ENCODE results near the gene SPSB2. TPM values are rescaled to one million over a fixed set of nuclear protein-coding genes. Genes with fewer than 3 reads are reported as not detected.

SPSB2 gene
- total and polyA plus RNA-seq, 11 donors, result 2.3 to 6.6 (median 3.5) TPM

DNA sequence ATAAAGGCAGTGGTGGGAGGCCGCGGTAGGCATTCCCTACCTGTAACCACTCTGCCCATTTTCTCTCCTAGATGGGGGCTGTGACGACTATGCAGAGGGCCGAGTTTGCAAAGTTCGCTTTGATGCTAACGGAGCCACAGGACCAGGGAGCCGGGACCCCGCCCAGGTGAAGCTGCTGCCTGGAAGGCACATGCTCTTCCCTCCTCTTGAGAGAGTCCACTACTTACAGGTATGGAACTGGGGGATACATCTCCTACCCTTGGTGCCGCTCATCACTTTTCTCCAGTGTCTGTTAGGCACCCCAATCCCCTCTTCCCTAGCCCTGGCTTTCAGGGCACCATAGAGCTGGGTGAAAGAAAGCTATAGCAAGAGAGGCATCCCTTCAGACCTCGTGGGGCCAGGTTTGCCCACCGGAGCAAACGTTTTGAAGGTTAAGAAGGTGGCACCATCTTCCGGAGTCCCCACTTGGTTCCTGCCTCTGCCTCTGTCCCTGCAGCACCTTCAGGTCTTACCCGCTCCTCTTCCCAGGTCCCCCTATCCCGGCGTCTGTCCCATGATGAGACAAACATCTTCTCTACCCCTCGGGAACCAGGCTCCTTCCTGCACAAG is 46.9 kb downstream of the SPSB2 start:
- H3K27me3 ChIP-seq, result peaks cover 0 to 21% (median 0%) of the 10 kb centered on the region in 9 donors
- intact Hi-C loops (cut with DNase I), result loop anchor here (5.0 to 10.0 kb wide), 5 partner anchors 51 to 211 kb away; partner anchors contain the start of genes MLF2 (in 6 of the 10) and LAG3 (in 1 of the 10)
- peak in 1 of 5 donors; percentile 29 for DNase-seq
- no peaks in the 10 kb centered on the region for H3K9me3 ChIP-seq
- 75 to 84% (median 82%) methylated on average over 14 to 17 of the region's 17 CpGs for WGBS, 4 donors
- no peak overlapping the region for H3K4me3 ChIP-seq
- no peak for ATAC-seq
- H3K4me1 ChIP-seq, result peaks cover 0 to 51% (median 25%) of the 10 kb centered on the region in 12 donors
- TF ChIP-seq POLR2A (IDR thresholded peaks at IDR 0.05), result no peak
- TF ChIP-seq, protein P1, sequence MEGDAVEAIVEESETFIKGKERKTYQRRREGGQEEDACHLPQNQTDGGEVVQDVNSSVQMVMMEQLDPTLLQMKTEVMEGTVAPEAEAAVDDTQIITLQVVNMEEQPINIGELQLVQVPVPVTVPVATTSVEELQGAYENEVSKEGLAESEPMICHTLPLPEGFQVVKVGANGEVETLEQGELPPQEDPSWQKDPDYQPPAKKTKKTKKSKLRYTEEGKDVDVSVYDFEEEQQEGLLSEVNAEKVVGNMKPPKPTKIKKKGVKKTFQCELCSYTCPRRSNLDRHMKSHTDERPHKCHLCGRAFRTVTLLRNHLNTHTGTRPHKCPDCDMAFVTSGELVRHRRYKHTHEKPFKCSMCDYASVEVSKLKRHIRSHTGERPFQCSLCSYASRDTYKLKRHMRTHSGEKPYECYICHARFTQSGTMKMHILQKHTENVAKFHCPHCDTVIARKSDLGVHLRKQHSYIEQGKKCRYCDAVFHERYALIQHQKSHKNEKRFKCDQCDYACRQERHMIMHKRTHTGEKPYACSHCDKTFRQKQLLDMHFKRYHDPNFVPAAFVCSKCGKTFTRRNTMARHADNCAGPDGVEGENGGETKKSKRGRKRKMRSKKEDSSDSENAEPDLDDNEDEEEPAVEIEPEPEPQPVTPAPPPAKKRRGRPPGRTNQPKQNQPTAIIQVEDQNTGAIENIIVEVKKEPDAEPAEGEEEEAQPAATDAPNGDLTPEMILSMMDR (IDR thresholded peaks at IDR 0.05), result no peak
- H3K27ac ChIP-seq, result no peak overlapping the region
- peaks cover 0 to 8% (median 0%) of the 10 kb centered on the region in 9 donors for H3K36me3 ChIP-seq

GRCh38 chr12:6825398-6826124 is 47.5 kb downstream of the SPSB2 start:
- Histone ChIP-seq H3K27me3 (peaks cover 0 to 21% (median 0%) of the 10 kb centered on the region in 9 donors), H3K4me1 (peaks cover 0 to 55% (median 27%) of the 10 kb centered on the region in 12 donors), H3K9me3 (no peaks in the 10 kb centered on the region), H3K36me3 (peaks cover 0 to 2% (median 0%) of the 10 kb centered on the region in 9 donors), H3K27ac (no peak overlapping the region), H3K4me3 (peak overlapping the region in 5 of 12 donors; percentile 5 to 36 (median 24))
- ATAC-seq, result peak; percentile 58 to 69 (median 60)
- TF ChIP-seq, protein P1 (IDR thresholded peaks at IDR 0.05), result peak; percentile 82 to 95 (median 91)
- no peak for TF ChIP-seq POLR2A (IDR thresholded peaks at IDR 0.05)
- peak; percentile 83 to 92 (median 86) for DNase-seq
- 11 to 15% (median 13%) methylated on average over 16 to 19 of the region's 19 CpGs for WGBS, 4 donors
- intact Hi-C loops (cut with DNase I), result loop anchor here (1.0 to 10.0 kb wide), 8 partner anchors 47 to 211 kb away; partner anchors contain the start of genes MLF2 (in 6 of the 10) and LAG3 (in 1 of the 10)

- no peaks in the 10 kb centered on the region for H3K9me3 ChIP-seq
- H3K36me3 ChIP-seq, result peaks cover 0 to 1% (median 0%) of the 10 kb centered on the region in 9 donors
- TF ChIP-seq POLR2A (IDR thresholded peaks at IDR 0.05), result no peak
- WGBS, 4 donors, result 46 to 50% (median 49%) methylated on average over 11 to 12 of the region's 12 CpGs
- H3K4me3 ChIP-seq, result peak overlapping the region in 5 of 12 donors; percentile 5 to 36 (median 24)
- no peak overlapping the region for H3K27ac ChIP-seq
- H3K27me3 ChIP-seq, result peaks cover 0 to 21% (median 0%) of the 10 kb centered on the region in 9 donors
- peak in 1 of 5 donors; percentile 18 for DNase-seq
- ATAC-seq, result no peak
- H3K4me1 ChIP-seq, result peaks cover 0 to 55% (median 28%) of the 10 kb centered on the region in 12 donors
- intact Hi-C loops (cut with DNase I), result loop anchor here (1.0 to 10.0 kb wide), 8 partner anchors 46 to 210 kb away; partner anchors contain the start of genes MLF2 (in 7 of the 10) and LAG3 (in 1 of the 10)
Observed at GRCh38 chr12:6824901-6825381, 48.2 kb downstream of the SPSB2 start.

DNA sequence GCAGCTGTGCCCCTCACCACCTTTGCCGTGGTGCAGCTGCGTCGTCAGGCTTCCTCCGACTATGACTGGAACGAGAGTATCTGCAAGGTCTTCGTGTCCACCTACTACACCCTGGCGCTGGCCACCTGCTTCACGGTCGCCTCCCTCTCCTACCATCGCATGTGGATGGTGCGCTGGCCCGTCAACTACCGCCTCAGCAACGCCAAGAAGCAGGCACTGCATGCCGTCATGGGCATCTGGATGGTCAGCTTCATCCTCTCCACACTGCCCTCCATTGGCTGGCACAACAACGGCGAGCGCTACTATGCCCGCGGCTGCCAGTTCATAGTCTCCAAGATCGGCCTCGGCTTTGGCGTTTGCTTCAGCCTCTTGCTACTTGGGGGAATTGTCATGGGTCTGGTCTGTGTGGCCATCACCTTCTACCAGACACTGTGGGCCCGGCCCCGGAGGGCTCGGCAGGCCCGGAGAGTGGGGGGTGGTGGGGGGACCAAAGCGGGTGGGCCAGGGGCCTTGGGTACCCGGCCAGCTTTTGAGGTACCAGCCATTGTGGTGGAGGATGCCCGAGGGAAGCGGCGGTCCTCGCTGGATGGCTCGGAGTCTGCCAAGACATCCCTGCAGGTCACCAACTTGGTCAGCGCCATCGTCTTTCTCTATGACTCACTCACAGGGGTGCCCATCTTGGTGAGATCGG is 48.9 kb downstream of the SPSB2 start:
- WGBS, 4 donors, result 91 to 95% (median 92%) methylated on average over 32 to 37 of the region's 37 CpGs
- no peak for TF ChIP-seq POLR2A (IDR thresholded peaks at IDR 0.05)
- TF ChIP-seq, protein P1 (IDR thresholded peaks at IDR 0.05), result no peak

More for the DNA sequence above, 48.9 kb downstream of the SPSB2 start:
- intact Hi-C loops (cut with DNase I), result loop anchor here in 5 of 10 donors (2.0 to 10.0 kb wide), 5 partner anchors 45 to 209 kb away; partner anchors contain the start of genes LAG3 (in 1 of the 5) and MLF2 (in 1 of the 5)
- DNase-seq (peak in 1 of 5 donors; percentile 30), ATAC-seq (no peak)
- Histone ChIP-seq H3K4me3 (no peak overlapping the region), H3K4me1 (peaks cover 0 to 50% (median 27%) of the 10 kb centered on the region in 12 donors), H3K27me3 (peaks cover 0 to 21% (median 0%) of the 10 kb centered on the region in 9 donors), H3K9me3 (no peaks in the 10 kb centered on the region), H3K27ac (no peak overlapping the region), H3K36me3 (peaks cover 0 to 4% (median 0%) of the 10 kb centered on the region in 9 donors)

Data from heart left ventricle (tissue), 16 donors.